ENCODE measurements around the gene GRHL1. TPM values are rescaled to one million over a fixed set of nuclear protein-coding genes. Genes with fewer than 3 reads are reported as not detected.

Gene GRHL1
- total and polyA plus RNA-seq, 2 of the 4 experiments (the other 2 are of a cell fraction) = 0.18 to 0.21 TPM

- CTCF ChIA-PET = no interaction called here
- dilution Hi-C loops (cut with HindIII; ENCODE audit: low sequenced_read_pairs, unreplicated experiment) (no loop called here), in situ Hi-C loops (cut with MboI; ENCODE audit: low sequenced_read_pairs) (no loop called here), intact Hi-C loops (cut with micrococcal nuclease) (no loop called here)
- Histone ChIP-seq H3K4me2 (ENCODE audit: low read depth, low read length) (no peak overlapping the region), H2AK9ac (replicated peaks; ENCODE audit: low read depth, low read length, poor library complexity) (no peak overlapping the region), H2BK15ac (ENCODE audit: low read depth, low read length) (no peak overlapping the region), H3K27me3 (ENCODE audit: control insufficient read depth, insufficient read depth, low read length) (no peaks in the 10 kb centered on the region), H4K8ac (ENCODE audit: low read depth in 2 of 2, low read length in 2 of 2) (no peak overlapping the region), H4K91ac (ENCODE audit: insufficient read depth, low read depth, low read length) (no peak overlapping the region), H3K4me3 (ENCODE audit: insufficient read depth, low read depth, low read length) (no peak overlapping the region), H3K36me3 (ENCODE audit: control insufficient read depth, insufficient read depth, low read length) (no peaks in the 10 kb centered on the region), H2BK5ac (ENCODE audit: low read depth, low read length, poor library complexity, severe bottlenecking) (no peak overlapping the region), H3K4ac (ENCODE audit: low read depth, low read length) (no peak overlapping the region), H3K18ac (ENCODE audit: low read depth, low read length) (no peak overlapping the region), H2AFZ (replicated peaks; ENCODE audit: low read length, poor library complexity) (no peak overlapping the region), H3K27ac (ENCODE audit: insufficient read depth, low read length) (no peak overlapping the region), H2BK120ac (ENCODE audit: low read depth, low read length) (no peak overlapping the region), H3K56ac (ENCODE audit: extremely low read depth, insufficient read depth, low read length) (no peak overlapping the region), H4K5ac (ENCODE audit: low read depth, low read length) (no peak overlapping the region), H3K4me1 (ENCODE audit: control insufficient read depth, insufficient read depth, low read length) (no peaks in the 10 kb centered on the region; the same call in 1 of the 2 replicates), H3K9me1 (ENCODE audit: insufficient read depth, low read length) (no peaks in the 10 kb centered on the region), H3K14ac (replicated peaks; ENCODE audit: low read depth, low read length) (no peak overlapping the region), H2AK5ac (ENCODE audit: low read depth, low read length) (no peak overlapping the region), H3K79me1 (ENCODE audit: low read depth in 1 of 2, low read length in 2 of 2) (no peaks in the 10 kb centered on the region), H3K9ac (ENCODE audit: low read depth, low read length) (no peak overlapping the region), H2BK20ac (ENCODE audit: low read depth, low read length) (no peak overlapping the region), H4K20me1 (ENCODE audit: insufficient read depth, low read length) (no peaks in the 10 kb centered on the region), H3K23ac (ENCODE audit: low read depth, low read length) (no peak overlapping the region), H3K9me3 (ENCODE audit: control insufficient read depth, insufficient read depth, low read length) (no peaks in the 10 kb centered on the region)
- WGBS, 2 experiments (ENCODE audit: extremely low coverage in 2 of 2, insufficient read length in 1 of 2) = 93% methylated on average over 4 of the region's 6 CpGs; no CpG with 5 or more reads in 1 of the 2 experiments
- no TSS peak for BruUV-seq (replicated peaks)
- ATAC-seq (ENCODE audit: low read depth) = no peak
- no peak for TF ChIP-seq RFX5 (IDR thresholded peaks at IDR 0.05; ENCODE audit: low read depth, low read length)
- TF ChIP-seq CHD1 (IDR thresholded peaks at IDR 0.05; ENCODE audit: low read depth, low read length) = no peak
- TF ChIP-seq SMC3 (IDR thresholded peaks at IDR 0.05; ENCODE audit: low read depth, low read length) = no peak
- no peak for TF ChIP-seq MAFK (IDR thresholded peaks at IDR 0.05; ENCODE audit: low read depth, low read length)
- no peak for TF ChIP-seq ELK1 (IDR thresholded peaks at IDR 0.05; ENCODE audit: borderline replicate concordance, low read depth, low read length)
- TF ChIP-seq FOS (IDR thresholded peaks at IDR 0.05; ENCODE audit: low read depth, low read length) = no peak
- no peak for TF ChIP-seq RAD21 (IDR thresholded peaks at IDR 0.05; ENCODE audit: low read length)
- TF ChIP-seq MXI1 (IDR thresholded peaks at IDR 0.05; ENCODE audit: borderline replicate concordance, low read depth, low read length) = no peak
- POLR2A ChIA-PET (ENCODE audit: unreplicated experiment) = no interaction called here
- no peak for DNase-seq
Measured at GRCh38 chr2:9991829-9992273, 40.4 kb downstream of the GRHL1 start.

Measured in IMR-90 (cell line).